ENCODE data around the gene CNGA2.

DNA sequence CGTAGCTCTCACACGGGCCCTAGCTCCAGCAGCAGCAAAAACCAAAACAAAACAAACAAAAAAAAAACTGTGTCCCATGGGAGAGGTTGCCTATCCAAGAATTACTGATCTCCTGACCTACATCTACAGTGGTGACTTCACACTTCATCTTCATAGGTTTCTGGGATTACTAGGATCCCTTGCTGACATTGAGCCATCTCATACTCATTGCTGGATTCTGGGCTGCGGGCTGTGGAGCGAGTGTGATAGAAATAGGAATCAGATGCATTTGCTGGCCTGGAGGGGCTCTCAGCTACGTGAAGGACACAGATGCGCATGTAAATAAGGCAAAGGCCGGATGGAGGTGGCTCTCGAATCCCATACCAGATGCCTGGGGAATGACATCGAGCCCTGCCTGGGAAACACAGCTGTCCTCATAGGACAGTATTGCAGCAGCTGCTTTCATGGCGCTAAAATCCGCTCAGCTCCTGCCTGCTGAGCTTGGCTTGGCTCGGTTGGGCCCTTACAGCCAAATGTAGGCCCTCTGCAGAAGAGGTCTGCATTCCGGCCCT, 41.7 kb downstream of the CNGA2 start:
- no peak for TF ChIP-seq CTCF (IDR thresholded peaks at IDR 0.05)
- TF ChIP-seq POLR2A (IDR thresholded peaks at IDR 0.05): no peak
- TF ChIP-seq EP300 (IDR thresholded peaks at IDR 0.05): no peak
